ENCODE results near the gene EEF2KMT. TPM values are rescaled to one million over a fixed set of nuclear protein-coding genes. Genes with fewer than 3 reads are reported as not detected.
"Not testable (repeated sequence)": the region's sequence is repeated elsewhere in the genome, so short reads cannot be mapped to it uniquely, and the experiment has no call there.

The EEF2KMT gene
- total and polyA plus RNA-seq, 9 of the 15 experiments (the other 6 are each of a cell fraction or from before 2014, with no cell fraction given): 4.2 to 22.7 (median 12.8) TPM

GRCh38 chr16:5116780-5117295, 19.2 kb upstream of the EEF2KMT start:
- ATAC-seq; FAIRE-seq; H3K36me3 ChIP-seq (ENCODE audit: control insufficient read depth, insufficient read depth, low read length); H3K4me2 ChIP-seq (ENCODE audit: insufficient read depth, low read length); H3K9ac ChIP-seq (ENCODE audit: insufficient read depth in 1 of 2, low read depth in 2 of 2, low read length in 2 of 2); H3K27ac ChIP-seq (ENCODE audit: extremely low read depth, low read depth, low read length); H3K79me2 ChIP-seq (ENCODE audit: control insufficient read depth, insufficient read depth, low read length); H2AFZ ChIP-seq (ENCODE audit: low read depth, low read length); H3K9me1 ChIP-seq (ENCODE audit: control insufficient read depth, insufficient read depth, low read length); H3K4me1 ChIP-seq (replicated peaks in 1 of 2; ENCODE audit: control insufficient read depth in 2 of 2, insufficient read depth in 2 of 2, low read length in 2 of 2); intact Hi-C loops (cut with micrococcal nuclease); POLR2A ChIA-PET; CTCF ChIA-PET (ENCODE audit: low intra/inter-chr PET ratio); BruUV-seq (replicated peaks); H3K9me3 ChIP-seq (replicated peaks; ENCODE audit: control insufficient read depth, insufficient read depth, low read depth, low read length); H4K20me1 ChIP-seq (replicated peaks; ENCODE audit: control insufficient read depth, insufficient read depth, low read length); H3K4me3 ChIP-seq; in situ Hi-C loops (cut with MboI); DNase-seq (ENCODE audit: extremely low read depth in 1 of 4, low spot score in 3 of 4): not testable (repeated sequence)
- H3K27me3 ChIP-seq (ENCODE audit: control insufficient read depth in 2 of 2, insufficient read depth in 2 of 2, low read length in 2 of 2): peaks cover 5 to 22% of the 10 kb centered on the region in 2 experiments; a peak in 3 of 5 replicates
- WGBS (ENCODE audit: insufficient coverage, low coverage, missing lambda C conversion rate): 2% methylated on average over 9 of the region's 10 CpGs

DNA sequence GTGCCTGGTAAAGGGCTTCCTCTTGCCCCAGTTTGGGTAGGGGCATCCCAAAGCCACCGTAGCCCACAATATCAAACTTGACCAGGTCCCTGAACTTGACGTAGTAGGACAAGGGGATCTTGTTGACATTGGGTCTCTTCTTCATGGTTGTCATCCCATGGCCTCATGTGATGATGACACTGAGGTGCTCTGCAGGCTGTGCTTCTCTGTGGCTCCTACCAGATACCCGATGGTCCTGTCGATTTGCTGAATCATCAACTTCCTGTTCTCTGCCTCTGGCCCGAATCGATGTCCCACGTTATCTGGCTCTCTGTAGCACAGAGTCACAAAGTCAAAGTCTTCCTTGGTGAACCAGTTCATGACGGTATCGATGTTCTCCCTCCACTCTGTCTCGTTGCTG, 13.3 kb upstream of the EEF2KMT start:
- Histone ChIP-seq H2AFZ (ENCODE audit: low read depth, low read length) (peak overlapping the region; percentile 79), H3K4me2 (ENCODE audit: insufficient read depth, low read length) (peak overlapping the region; percentile 46)
- H4K20me1 ChIP-seq (replicated peaks; ENCODE audit: control insufficient read depth, insufficient read depth, low read length); H3K27ac ChIP-seq (ENCODE audit: extremely low read depth, low read depth, low read length); H3K79me2 ChIP-seq (ENCODE audit: control insufficient read depth, insufficient read depth, low read length); H3K36me3 ChIP-seq (ENCODE audit: control insufficient read depth, insufficient read depth, low read length); H3K9ac ChIP-seq (ENCODE audit: insufficient read depth in 1 of 2, low read depth in 2 of 2, low read length in 2 of 2); H3K4me3 ChIP-seq; H3K9me1 ChIP-seq (ENCODE audit: control insufficient read depth, insufficient read depth, low read length); intact Hi-C loops (cut with micrococcal nuclease); FAIRE-seq; H3K27me3 ChIP-seq (ENCODE audit: control insufficient read depth in 2 of 2, insufficient read depth in 2 of 2, low read length in 2 of 2); H3K4me1 ChIP-seq (replicated peaks in 1 of 2; ENCODE audit: control insufficient read depth in 2 of 2, insufficient read depth in 2 of 2, low read length in 2 of 2); ATAC-seq; BruUV-seq (replicated peaks); H3K9me3 ChIP-seq (replicated peaks; ENCODE audit: control insufficient read depth, insufficient read depth, low read depth, low read length); POLR2A ChIA-PET; CTCF ChIA-PET (ENCODE audit: low intra/inter-chr PET ratio); in situ Hi-C loops (cut with MboI): not testable (repeated sequence)
- WGBS (ENCODE audit: insufficient coverage, low coverage, missing lambda C conversion rate): 9% methylated on average over 7 of the region's 10 CpGs
- DNase-seq (ENCODE audit: extremely low read depth in 1 of 4, low spot score in 3 of 4): peak; percentile 8 to 51 (median 14)
- peak; percentile 23; the same call in 1 of the 2 replicates for TF ChIP-seq NCOR1 (IDR thresholded peaks at IDR 0.05)
- TF ChIP-seq EHMT2 (IDR thresholded peaks at IDR 0.05): peak; percentile 72
- TF ChIP-seq MAFK (IDR thresholded peaks at IDR 0.05; ENCODE audit: low read length): peak; percentile 93
- TF ChIP-seq NFE2 (IDR thresholded peaks at IDR 0.05; ENCODE audit: low read depth): peak; percentile 84
- TF ChIP-seq SMARCA4 (IDR thresholded peaks at IDR 0.05): 0 out of 2 replicates have a peak, but pooled peaks have one; percentile 31
- peak; percentile 99 for TF ChIP-seq MAFG (tag; conservative IDR thresholded peaks at IDR 0.05)
- peak; percentile 100 for TF ChIP-seq ZNF316 (IDR thresholded peaks at IDR 0.05)
- peak; percentile 46; the same call in 1 of the 2 replicates for TF ChIP-seq CBFA2T3 (IDR thresholded peaks at IDR 0.05)
- TF ChIP-seq HDAC2 (IDR thresholded peaks at IDR 0.05): peak; percentile 47; the same call in 1 of the 2 replicates
- TF ChIP-seq CREM (IDR thresholded peaks at IDR 0.05; ENCODE audit: low read depth): peak; percentile 57
- peak; percentile 68; the same call in 1 of the 2 replicates for TF ChIP-seq ELF4 (CRISPR knock-in tag; IDR thresholded peaks at IDR 0.05)
- TF ChIP-seq ZBTB17 (CRISPR knock-in tag; IDR thresholded peaks at IDR 0.05): peak; percentile 74; the same call in 1 of the 2 replicates
- TF ChIP-seq KDM1A (IDR thresholded peaks at IDR 0.05): 0 out of 4 replicates have a peak, but pooled peaks of 1 of the 2 experiments have one; percentile 31
- peak; percentile 48; the same call in 1 of the 2 replicates for TF ChIP-seq DPF2 (IDR thresholded peaks at IDR 0.05)
- TF ChIP-seq TRIM24 (IDR thresholded peaks at IDR 0.05): peak in 1 of 2 experiments; percentile 40; a peak in 1 of 4 replicates

Measured in K562 (cell line).